ENCODE measurements around the gene TMEM116.
"Not testable (repeated sequence)": the region's sequence is repeated elsewhere in the genome, so short reads cannot be mapped to it uniquely, and the experiment has no call there.

TMEM116 gene

GRCh38 chr12:112008918-112009317 is 4.0 kb downstream of the TMEM116 start:
- Histone ChIP-seq H3K4me1 (ENCODE audit: control insufficient read depth, insufficient read depth, low read length) (peaks cover 22% of the 10 kb centered on the region), H3K27me3 (ENCODE audit: control insufficient read depth, insufficient read depth, low read length) (no peaks in the 10 kb centered on the region), H3K9ac (ENCODE audit: low read length) (no peak overlapping the region)

GRCh38 chr12:112007945-112008344 is 5.0 kb downstream of the TMEM116 start:
- Histone ChIP-seq H3K27me3 (ENCODE audit: control insufficient read depth, insufficient read depth, low read length) (no peaks in the 10 kb centered on the region), H3K9me3 (ENCODE audit: control insufficient read depth, insufficient read depth, low read depth, low read length) (no peaks in the 10 kb centered on the region), H3K9ac (ENCODE audit: low read length) (no peak overlapping the region), H3K4me1 (ENCODE audit: control insufficient read depth, insufficient read depth, low read length) (peaks cover 22% of the 10 kb centered on the region), H3K4me3 (ENCODE audit: low read depth, low read length) (no peak overlapping the region), H3K27ac (ENCODE audit: low read depth, low read length) (no peak overlapping the region), H3K36me3 (ENCODE audit: control insufficient read depth, insufficient read depth, low read length) (no peaks in the 10 kb centered on the region)

More at GRCh38 chr12:112008918-112009317, 4.0 kb downstream of the TMEM116 start:
- Histone ChIP-seq H3K9me3 (ENCODE audit: control insufficient read depth, insufficient read depth, low read depth, low read length) (no peaks in the 10 kb centered on the region), H3K4me3 (ENCODE audit: low read depth, low read length) (no peak overlapping the region), H3K27ac (ENCODE audit: low read depth, low read length) (no peak overlapping the region), H3K36me3 (ENCODE audit: control insufficient read depth, insufficient read depth, low read length) (no peaks in the 10 kb centered on the region)

- H3K4me1 ChIP-seq (ENCODE audit: control insufficient read depth, insufficient read depth, low read length) = peaks cover 15% of the 10 kb centered on the region
- H3K4me3 ChIP-seq (ENCODE audit: low read depth, low read length) = no peak overlapping the region
- H3K27me3 ChIP-seq (ENCODE audit: control insufficient read depth, insufficient read depth, low read length) = no peaks in the 10 kb centered on the region
- no peak overlapping the region for H3K27ac ChIP-seq (ENCODE audit: low read depth, low read length)
- H3K9ac ChIP-seq (ENCODE audit: low read length) = no peak overlapping the region
- no peaks in the 10 kb centered on the region for H3K36me3 ChIP-seq (ENCODE audit: control insufficient read depth, insufficient read depth, low read length)
- H3K9me3 ChIP-seq (ENCODE audit: control insufficient read depth, insufficient read depth, low read depth, low read length) = no peaks in the 10 kb centered on the region
Observed at GRCh38 chr12:112005419-112006395, 7.3 kb downstream of the TMEM116 start.

GRCh38 chr12:112004041-112004440 is 8.9 kb downstream of the TMEM116 start:
- H3K27ac ChIP-seq (ENCODE audit: low read depth, low read length) = no peak overlapping the region
- no peaks in the 10 kb centered on the region for H3K9me3 ChIP-seq (ENCODE audit: control insufficient read depth, insufficient read depth, low read depth, low read length)
- H3K27me3 ChIP-seq (ENCODE audit: control insufficient read depth, insufficient read depth, low read length) = no peaks in the 10 kb centered on the region
- no peaks in the 10 kb centered on the region for H3K36me3 ChIP-seq (ENCODE audit: control insufficient read depth, insufficient read depth, low read length)
- H3K4me3 ChIP-seq (ENCODE audit: low read depth, low read length) = no peak overlapping the region
- peaks cover 15% of the 10 kb centered on the region for H3K4me1 ChIP-seq (ENCODE audit: control insufficient read depth, insufficient read depth, low read length)
- no peak overlapping the region for H3K9ac ChIP-seq (ENCODE audit: low read length)

- peaks cover 8% of the 10 kb centered on the region for H3K4me1 ChIP-seq (ENCODE audit: control insufficient read depth, insufficient read depth, low read length)
- H3K9ac ChIP-seq (ENCODE audit: low read length) = no peak overlapping the region
- H3K36me3 ChIP-seq (ENCODE audit: control insufficient read depth, insufficient read depth, low read length) = no peaks in the 10 kb centered on the region
- H3K4me3 ChIP-seq (ENCODE audit: low read depth, low read length) = no peak overlapping the region
- H3K27ac ChIP-seq (ENCODE audit: low read depth, low read length) = no peak overlapping the region
- H3K27me3 ChIP-seq (ENCODE audit: control insufficient read depth, insufficient read depth, low read length) = no peaks in the 10 kb centered on the region
- no peaks in the 10 kb centered on the region for H3K9me3 ChIP-seq (ENCODE audit: control insufficient read depth, insufficient read depth, low read depth, low read length)
Observed at GRCh38 chr12:112001576-112001975, 11.4 kb downstream of the TMEM116 start.

- H3K4me3 ChIP-seq (ENCODE audit: low read depth, low read length) = no peak overlapping the region
- peaks cover 5% of the 10 kb centered on the region; the same call in 1 of the 2 replicates for H3K4me1 ChIP-seq (ENCODE audit: control insufficient read depth, insufficient read depth, low read length)
- H3K36me3 ChIP-seq (ENCODE audit: control insufficient read depth, insufficient read depth, low read length) = no peaks in the 10 kb centered on the region
- no peak overlapping the region for H3K9ac ChIP-seq (ENCODE audit: low read length)
- H3K9me3 ChIP-seq (ENCODE audit: control insufficient read depth, insufficient read depth, low read depth, low read length) = no peaks in the 10 kb centered on the region
- no peaks in the 10 kb centered on the region for H3K27me3 ChIP-seq (ENCODE audit: control insufficient read depth, insufficient read depth, low read length)
- no peak overlapping the region for H3K27ac ChIP-seq (ENCODE audit: low read depth, low read length)
Observed at GRCh38 chr12:112000820-112001219, 12.1 kb downstream of the TMEM116 start.

- not testable (repeated sequence) for H3K27ac ChIP-seq (ENCODE audit: low read depth, low read length)
Observed at GRCh38 chr12:111999129-111999528, 13.8 kb downstream of the TMEM116 start.

GRCh38 chr12:111998015-111998414 is 14.9 kb downstream of the TMEM116 start:
- no peak overlapping the region for H3K27ac ChIP-seq (ENCODE audit: low read depth, low read length)
- H3K4me1 ChIP-seq (ENCODE audit: control insufficient read depth, insufficient read depth, low read length) = no peaks in the 10 kb centered on the region
- H3K4me3 ChIP-seq (ENCODE audit: low read depth, low read length) = no peak overlapping the region

More at GRCh38 chr12:111999129-111999528, 13.8 kb downstream of the TMEM116 start:
- H3K9me3 ChIP-seq (ENCODE audit: control insufficient read depth, insufficient read depth, low read depth, low read length); H3K36me3 ChIP-seq (ENCODE audit: control insufficient read depth, insufficient read depth, low read length); H3K4me1 ChIP-seq (ENCODE audit: control insufficient read depth, insufficient read depth, low read length); H3K4me3 ChIP-seq (ENCODE audit: low read depth, low read length); H3K9ac ChIP-seq (ENCODE audit: low read length); H3K27me3 ChIP-seq (ENCODE audit: control insufficient read depth, insufficient read depth, low read length): not testable (repeated sequence)

GRCh38 chr12:111997300-111997699 is 15.7 kb downstream of the TMEM116 start:
- H3K9me3 ChIP-seq (ENCODE audit: control insufficient read depth, insufficient read depth, low read depth, low read length) = no peaks in the 10 kb centered on the region
- H3K4me1 ChIP-seq (ENCODE audit: control insufficient read depth, insufficient read depth, low read length) = no peaks in the 10 kb centered on the region
- no peaks in the 10 kb centered on the region for H3K27me3 ChIP-seq (ENCODE audit: control insufficient read depth, insufficient read depth, low read length)
- no peak overlapping the region for H3K9ac ChIP-seq (ENCODE audit: low read length)
- H3K36me3 ChIP-seq (ENCODE audit: control insufficient read depth, insufficient read depth, low read length) = no peaks in the 10 kb centered on the region
- H3K4me3 ChIP-seq (ENCODE audit: low read depth, low read length) = no peak overlapping the region
- no peak overlapping the region for H3K27ac ChIP-seq (ENCODE audit: low read depth, low read length)

More at GRCh38 chr12:111998015-111998414, 14.9 kb downstream of the TMEM116 start:
- Histone ChIP-seq H3K27me3 (ENCODE audit: control insufficient read depth, insufficient read depth, low read length) (no peaks in the 10 kb centered on the region), H3K9me3 (ENCODE audit: control insufficient read depth, insufficient read depth, low read depth, low read length) (no peaks in the 10 kb centered on the region), H3K9ac (ENCODE audit: low read length) (no peak overlapping the region), H3K36me3 (ENCODE audit: control insufficient read depth, insufficient read depth, low read length) (no peaks in the 10 kb centered on the region)

GRCh38 chr12:111995782-111996480 is 17.0 kb downstream of the TMEM116 start:
- no peak overlapping the region for H3K4me3 ChIP-seq (ENCODE audit: low read depth, low read length)
- H3K4me1 ChIP-seq (ENCODE audit: control insufficient read depth, insufficient read depth, low read length) = no peaks in the 10 kb centered on the region
- H3K9ac ChIP-seq (ENCODE audit: low read length) = no peak overlapping the region
- H3K9me3 ChIP-seq (ENCODE audit: control insufficient read depth, insufficient read depth, low read depth, low read length) = no peaks in the 10 kb centered on the region
- H3K36me3 ChIP-seq (ENCODE audit: control insufficient read depth, insufficient read depth, low read length) = no peaks in the 10 kb centered on the region
- no peaks in the 10 kb centered on the region for H3K27me3 ChIP-seq (ENCODE audit: control insufficient read depth, insufficient read depth, low read length)
- H3K27ac ChIP-seq (ENCODE audit: low read depth, low read length) = no peak overlapping the region
